Smooth muscle cell (in vitro differentiated cells): ENCODE data around the gene RBM18. TPM values are rescaled to one million over a fixed set of nuclear protein-coding genes. Genes with fewer than 3 reads are reported as not detected.

Experiments
- DNase-seq: peaks from one replicate; lab custom pipeline; 2025; ENCODE audit not compliant: unreplicated experiment; lab: John Stamatoyannopoulos, UW
- H2AFZ ChIP-seq: fragments of 200-600 bp; sonication (generic); 2 replicates; pipeline ENCODE4 v1.6.0; 2016; ENCODE audit warnings: antibody characterized with exemption, low read depth, mild to moderate bottlenecking
- H3F3A ChIP-seq: fragments of 200-600 bp; sonication (generic); 2 replicates; pipeline ENCODE4 v1.6.0; 2017; ENCODE audit warnings: antibody characterized with exemption, low read depth
- H3K27ac ChIP-seq: fragments of 200-600 bp; sonication (generic); 2 replicates; pipeline ENCODE4 v1.5.1; 2016; ENCODE audit warnings: low read depth, mild to moderate bottlenecking
- H3K27me3 ChIP-seq: fragments of 200-600 bp; sonication (generic); 2 replicates; pipeline ENCODE4 v1.6.1; 2016; ENCODE audit warnings: low read depth, mild to moderate bottlenecking
- H3K36me3 ChIP-seq: fragments of 200-600 bp; sonication (generic); 2 replicates; pipeline ENCODE4 v1.5.1; 2016; ENCODE audit warnings: low read depth
- H3K4me1 ChIP-seq: fragments of 200-600 bp; sonication (generic); 2 replicates; pipeline ENCODE4 v1.5.1; 2016; ENCODE audit warnings: low read depth
- H3K4me2 ChIP-seq: fragments of 200-600 bp; sonication (generic); 2 replicates; pipeline ENCODE4 v1.6.0; 2016; ENCODE audit warnings: mild to moderate bottlenecking
- H3K4me3 ChIP-seq: fragments of 200-600 bp; sonication (generic); 2 replicates; pipeline ENCODE4 v1.5.1; 2016; ENCODE audit warnings: mild to moderate bottlenecking
- H3K79me2 ChIP-seq: fragments of 200-600 bp; sonication (generic); 2 replicates; pipeline ENCODE4 v1.6.0; 2016; ENCODE audit warnings: low read depth, mild to moderate bottlenecking
- H3K9ac ChIP-seq: fragments of 200-600 bp; sonication (generic); 2 replicates; pipeline ENCODE4 v1.6.0; 2016; ENCODE audit warnings: low read depth
- H3K9me3 ChIP-seq: fragments of 200-600 bp; sonication (generic); replicated peaks from 2 replicates; pipeline ENCODE4 v1.5.1; 2016; ENCODE audit warnings: low read depth
- H4K20me1 ChIP-seq: fragments of 200-600 bp; sonication (generic); 2 replicates; pipeline ENCODE4 v1.6.0; 2016; ENCODE audit warnings: low read depth
- WGBS: methylation state at CpG from one replicate; pipeline ENCODE4 v1.1.7; 2016; ENCODE audit warnings: low lambda C conversion rate; 5-methylcytosine and 5-hydroxymethylcytosine counted together
- polyA plus RNA-seq: library from polyadenylated mRNA; unstranded; fragments of >200 nt; fragmentation: Nextera tagmentation; extraction: Ambion mirVana; gene quantifications from 2 replicates; pipeline ENCODE4 v1.2.1, GENCODE V29; 2016
- total RNA-seq: library from RNA; depleted of rRNA; stranded (reverse); fragments of >200 nt; gene quantifications from 2 replicates; pipeline ENCODE4 v1.2.3, GENCODE V29; 2014
- TF ChIP-seq, protein P1 (sequence below): fragments of 200-600 bp; sonication (generic); IDR thresholded peaks from 2 replicates; pipeline ENCODE4 v1.5.1; 2017; ENCODE audit warnings: borderline replicate concordance, mild to moderate bottlenecking, antibody characterized with exemption; ENCODE audit not compliant: insufficient read depth, poor library complexity, severe bottlenecking

The RBM18 gene
- total RNA-seq (11.9 and 15.3 TPM in 2 replicates), polyA plus RNA-seq (22.1 and 29.6 TPM in 2 replicates)

- DNase-seq, result peak; percentile 75
- Histone ChIP-seq H3K4me3 (peak within 1 kb of the TSS; percentile 85), H3K4me1 (peaks cover 17% of the 10 kb centered on the region), H4K20me1 (no peaks in the 10 kb centered on the region), H3K79me2 (peaks cover 38% of the 10 kb centered on the region), H3F3A (no peaks in the 10 kb centered on the region), H3K36me3 (no peaks in the 10 kb centered on the region), H3K9ac (peak within 1 kb of the TSS; percentile 98), H3K9me3 (no peaks in the 10 kb centered on the region), H3K4me2 (peak within 1 kb of the TSS; percentile 97), H3K27me3 (no peaks in the 10 kb centered on the region), H2AFZ (peak within 1 kb of the TSS; percentile 80), H3K27ac (peak within 1 kb of the TSS; percentile 98)
- under 1% methylated on average over 58 of the region's 60 CpGs for WGBS
- TF ChIP-seq, protein P1, sequence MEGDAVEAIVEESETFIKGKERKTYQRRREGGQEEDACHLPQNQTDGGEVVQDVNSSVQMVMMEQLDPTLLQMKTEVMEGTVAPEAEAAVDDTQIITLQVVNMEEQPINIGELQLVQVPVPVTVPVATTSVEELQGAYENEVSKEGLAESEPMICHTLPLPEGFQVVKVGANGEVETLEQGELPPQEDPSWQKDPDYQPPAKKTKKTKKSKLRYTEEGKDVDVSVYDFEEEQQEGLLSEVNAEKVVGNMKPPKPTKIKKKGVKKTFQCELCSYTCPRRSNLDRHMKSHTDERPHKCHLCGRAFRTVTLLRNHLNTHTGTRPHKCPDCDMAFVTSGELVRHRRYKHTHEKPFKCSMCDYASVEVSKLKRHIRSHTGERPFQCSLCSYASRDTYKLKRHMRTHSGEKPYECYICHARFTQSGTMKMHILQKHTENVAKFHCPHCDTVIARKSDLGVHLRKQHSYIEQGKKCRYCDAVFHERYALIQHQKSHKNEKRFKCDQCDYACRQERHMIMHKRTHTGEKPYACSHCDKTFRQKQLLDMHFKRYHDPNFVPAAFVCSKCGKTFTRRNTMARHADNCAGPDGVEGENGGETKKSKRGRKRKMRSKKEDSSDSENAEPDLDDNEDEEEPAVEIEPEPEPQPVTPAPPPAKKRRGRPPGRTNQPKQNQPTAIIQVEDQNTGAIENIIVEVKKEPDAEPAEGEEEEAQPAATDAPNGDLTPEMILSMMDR, result no peak
Observed at GRCh38 chr9:122264360-122265148, at the start of gene RBM18, which contains the start of gene MRRF. Gene RBM18, minus strand, starts transcription at chr9:122264840. Its CDS starts 3,348 bp downstream, at chr9:122261492. Gene MRRF, plus strand, starts transcription at chr9:122264882. Its CDS starts 6,010 bp downstream, at chr9:122270892.

DNA sequence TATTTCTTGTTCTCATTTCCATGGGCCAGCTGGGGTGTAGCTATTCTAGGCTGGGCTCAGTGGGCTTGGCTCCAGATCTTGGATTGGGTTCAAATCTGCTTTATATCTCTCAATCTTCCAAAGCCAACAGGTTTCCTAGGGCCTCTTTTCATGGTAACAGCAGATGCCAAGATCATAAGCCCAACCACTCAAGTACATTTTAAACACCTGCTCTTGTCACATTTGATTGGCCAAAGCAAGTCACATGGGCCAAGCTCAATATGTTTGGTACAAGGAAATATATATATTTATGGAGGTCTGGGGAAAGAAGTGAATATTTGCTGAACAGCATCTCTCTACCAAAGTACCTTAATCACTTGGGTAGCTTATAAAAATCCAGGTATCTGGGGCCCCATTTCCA is 49.5 kb upstream of the RBM18 start:
- no peaks in the 10 kb centered on the region for H3K27me3 ChIP-seq
- H3K79me2 ChIP-seq, result no peaks in the 10 kb centered on the region
- H3K9me3 ChIP-seq, result no peaks in the 10 kb centered on the region
- H3K27ac ChIP-seq, result no peak overlapping the region
- no peak overlapping the region for H3K4me2 ChIP-seq
- no peak overlapping the region for H2AFZ ChIP-seq
- H3K36me3 ChIP-seq, result peaks cover 21% of the 10 kb centered on the region
- H4K20me1 ChIP-seq, result peaks cover 4% of the 10 kb centered on the region
- no peak overlapping the region for H3K9ac ChIP-seq
- H3F3A ChIP-seq, result no peaks in the 10 kb centered on the region
- no peaks in the 10 kb centered on the region for H3K4me1 ChIP-seq
- no peak overlapping the region for H3K4me3 ChIP-seq
- DNase-seq, result no peak
- TF ChIP-seq, protein P1, result no peak

- H3K9ac ChIP-seq, result no peak overlapping the region
- H3K79me2 ChIP-seq, result no peaks in the 10 kb centered on the region
- H3K9me3 ChIP-seq, result no peaks in the 10 kb centered on the region
- H4K20me1 ChIP-seq, result peaks cover 4% of the 10 kb centered on the region
- H3K27ac ChIP-seq, result no peak overlapping the region
- no peak overlapping the region for H2AFZ ChIP-seq
- H3K4me1 ChIP-seq, result peaks cover 3% of the 10 kb centered on the region
- H3F3A ChIP-seq, result no peaks in the 10 kb centered on the region
- TF ChIP-seq, protein P1, result no peak
- H3K4me2 ChIP-seq, result no peak overlapping the region
- DNase-seq, result no peak
- H3K36me3 ChIP-seq, result peaks cover 21% of the 10 kb centered on the region
- no peaks in the 10 kb centered on the region for H3K27me3 ChIP-seq
- H3K4me3 ChIP-seq, result no peak overlapping the region
- WGBS, result 91% methylated on average over 2 of the region's 2 CpGs
Observed at GRCh38 chr9:122309861-122310260, 45.2 kb upstream of the RBM18 start.

DNA sequence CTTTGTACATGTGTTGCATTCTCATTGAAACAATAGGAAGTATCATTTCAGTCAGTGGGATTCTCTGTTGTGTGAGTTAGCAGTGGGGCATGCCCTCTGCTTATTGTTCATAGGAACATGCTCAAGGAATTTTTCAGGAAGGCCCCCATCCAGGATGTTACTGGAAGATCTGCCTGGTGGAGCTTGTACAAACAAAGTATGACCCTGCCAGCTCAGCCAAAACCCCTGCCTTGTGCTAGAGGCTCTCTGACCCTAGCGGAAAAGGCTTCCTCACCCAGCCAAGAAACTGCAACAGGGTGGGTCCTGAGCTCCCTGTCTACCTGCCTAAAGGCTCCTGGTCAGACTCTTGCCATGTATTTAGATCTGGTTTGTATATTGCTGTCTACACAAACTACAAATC is 43.3 kb upstream of the RBM18 start:
- peaks cover under 1% of the 10 kb centered on the region for H3F3A ChIP-seq
- peaks cover 3% of the 10 kb centered on the region for H3K4me1 ChIP-seq
- no peak overlapping the region for H3K4me3 ChIP-seq
- H3K9ac ChIP-seq, result no peak overlapping the region
- no peaks in the 10 kb centered on the region for H3K27me3 ChIP-seq
- H3K36me3 ChIP-seq, result peaks cover 4% of the 10 kb centered on the region
- H3K79me2 ChIP-seq, result no peaks in the 10 kb centered on the region
- peaks cover 4% of the 10 kb centered on the region for H4K20me1 ChIP-seq
- no peak overlapping the region for H2AFZ ChIP-seq
- DNase-seq, result no peak
- H3K27ac ChIP-seq, result no peak overlapping the region
- 96% methylated on average over 1 of the region's 1 CpG for WGBS
- no peak overlapping the region for H3K4me2 ChIP-seq
- TF ChIP-seq, protein P1, result no peak
- no peaks in the 10 kb centered on the region for H3K9me3 ChIP-seq
